Vein endothelial cell (primary cell): ENCODE results near the gene SUFU. TPM values are rescaled to one million over a fixed set of nuclear protein-coding genes. Genes with fewer than 3 reads are reported as not detected.

Source experiments
- small RNA-seq: library from RNA; depleted of rRNA; stranded (forward); fragments of <200 nt; gene quantifications from one replicate; pipeline ENCODE3, GENCODE V24; 2012
- total RNA-seq: library from RNA; depleted of rRNA; stranded (reverse); fragments of >200 nt; gene quantifications from 2 replicates; pipeline ENCODE4 v1.2.3, GENCODE V29; 2012

SUFU gene
- total RNA-seq: 5.8 and 6.9 TPM in 2 replicates

GRCh38 chr10:102503264-102504178 is at the start of gene SUFU:
SUFU (plus strand) TSS chr10:102503972; CDS start chr10:102504153, 181 bp downstream.

DNA sequence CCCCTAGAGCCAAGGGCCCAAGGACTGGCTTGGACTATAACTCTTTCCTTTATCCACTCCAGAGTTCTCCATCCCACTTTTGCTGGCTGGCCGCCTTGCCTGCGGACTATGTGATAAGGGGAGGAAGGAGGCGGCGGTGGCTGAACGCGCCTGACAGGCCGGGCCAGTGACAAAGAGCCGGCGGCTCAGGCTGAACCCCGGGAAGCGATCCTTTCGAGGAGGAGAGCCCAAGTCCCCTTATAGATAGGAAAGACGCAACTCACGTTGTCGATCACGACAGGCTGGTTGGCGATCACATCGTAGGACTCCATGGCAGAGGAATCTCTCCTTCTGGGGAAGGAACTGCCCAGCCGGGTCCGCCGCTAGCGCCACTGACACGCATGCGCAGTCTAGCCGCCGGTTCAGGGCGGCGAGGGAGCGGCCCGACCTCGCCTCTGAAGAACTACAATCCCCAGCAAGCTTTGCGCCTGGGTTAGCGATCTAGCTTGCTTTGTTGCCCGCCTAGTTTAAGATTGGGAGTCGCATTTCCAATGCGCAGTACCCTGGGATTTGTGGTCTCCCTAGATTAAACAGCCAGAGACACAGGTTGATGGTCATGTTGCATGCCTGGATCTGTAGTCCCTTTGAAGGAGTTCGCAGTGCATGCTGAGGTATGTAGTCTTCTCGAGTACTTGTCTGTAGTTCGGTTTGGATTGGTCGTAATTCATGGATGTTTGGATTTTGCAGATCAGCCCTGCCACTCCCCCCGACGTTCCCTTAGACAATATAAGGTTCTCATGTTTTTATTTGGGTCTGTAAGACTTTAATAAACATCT is 1.2 kb upstream of the SUFU start, which contains the start of gene ACTR1A:
Gene ACTR1A (minus strand): TSS at position 376 of the 815 bp plus-strand sequence. CDS start 65 bp downstream, at position 311.

GRCh38 chr10:102644066-102644645 is 140.4 kb downstream of the SUFU start, which contains the start of gene TRIM8:
TRIM8 (plus strand) TSS chr10:102644479; CDS start chr10:102644618, 139 bp downstream.

Small RNA genes lying within 50 kb of the gene (small RNA-seq; reads per million reads assigned to genes)
- gene RNU6-43P: not detected

Other genes with a start within 250 kb of the SUFU start
- 27.1 and 28.0 TPM in 2 replicates for gene NFKB2, start 108.3 kb upstream of the SUFU start, total RNA-seq
- 0.33 TPM in 1 of 2 replicates, not detected in the other for gene PSD, start 85.2 kb upstream of the SUFU start, total RNA-seq
- gene FBXL15, start 83.1 kb upstream of the SUFU start, total RNA-seq: 5.1 and 9.8 TPM in 2 replicates
- 40.4 and 75.5 TPM in 2 replicates for gene CUEDC2, start 71.4 kb upstream of the SUFU start, total RNA-seq
- not detected in 2 replicates for gene C10orf95, start 52.4 kb upstream of the SUFU start, total RNA-seq
- gene ACTR1A, start 1.3 kb upstream of the SUFU start, total RNA-seq: 197 and 213 TPM in 2 replicates
- gene TRIM8, start 140.5 kb downstream of the SUFU start, total RNA-seq: 107 and 144 TPM in 2 replicates
- gene ARL3, start 210.4 kb downstream of the SUFU start, total RNA-seq: 3.6 and 3.9 TPM in 2 replicates
- gene SFXN2, start 210.7 kb downstream of the SUFU start, total RNA-seq: 4.6 and 7.1 TPM in 2 replicates
- 77.4 and 83.7 TPM in 2 replicates for gene WBP1L, start 240.0 kb downstream of the SUFU start, total RNA-seq